Endothelial cell of umbilical vein (primary cell): ENCODE results near the gene OLFM1. TPM values are rescaled to one million over a fixed set of nuclear protein-coding genes. Genes with fewer than 3 reads are reported as not detected.

Experiments
- BruUV-seq: library from RNA; stranded (reverse); fragments of 400-500 nt; replicated peaks from 2 replicates; lab custom pipeline; 2021; lab: Mats Ljungman, UMichigan
- CTCF ChIA-PET: fragments of 300-600, 350-600 bp; sonication (Branson Sonifier 250); formaldehyde crosslinking; loops from one replicate; lab custom pipeline; 2021; ENCODE audit warnings: antibody characterized with exemption, inconsistent platforms; lab: Charles Lee
- POLR2A ChIA-PET: fragments of 300-600, 350-600 bp; sonication (Branson Sonifier 250); formaldehyde crosslinking; loops from one replicate; lab custom pipeline; 2021; ENCODE audit warnings: antibody characterized with exemption, inconsistent platforms; lab: Charles Lee
- DNase-seq: peaks from one replicate; pipeline ENCODE4 v3.0.0-alpha.2; 2011; ENCODE audit warnings: low read depth, low spot score
- FAIRE-seq: peaks from 2 replicates; lab custom pipeline; 2011; peaks lifted over from hg19 to GRCh38; lab: Jason Lieb, UNC
- H2AFZ ChIP-seq: 2 replicates; pipeline ENCODE4 v1.6.0; 2012; ENCODE audit warnings: low read depth, low read length, control low read depth, inconsistent platforms
- H3K27ac ChIP-seq: 2 replicates; pipeline ENCODE4 v1.5.1; 2011; ENCODE audit warnings: low read depth, mild to moderate bottlenecking, control low read depth, low read length, moderate library complexity; ENCODE audit not compliant: insufficient read depth
- H3K27me3 ChIP-seq, 2 experiments: 2 replicates each; pipeline versions ENCODE4 v1.6.0 to v1.6.1; 2011; ENCODE audit warnings: low read length in 2 of 2, mixed read lengths in 1 of 2; ENCODE audit not compliant: control insufficient read depth in 2 of 2, insufficient read depth in 2 of 2
- H3K36me3 ChIP-seq, 2 experiments: 2 replicates in 1 of 2; 3 replicates in 1 of 2; pipeline ENCODE4 v1.5.1; 2011; ENCODE audit warnings: low read length in 2 of 2, mild to moderate bottlenecking in 1 of 2, moderate library complexity in 1 of 2; ENCODE audit not compliant: control insufficient read depth in 2 of 2, insufficient read depth in 2 of 2; ENCODE audit errors: extremely low read depth in 1 of 2
- H3K4me1 ChIP-seq: 3 replicates; pipeline ENCODE4 v1.5.1; 2011; ENCODE audit warnings: mild to moderate bottlenecking, low read length; ENCODE audit not compliant: control insufficient read depth, insufficient read depth; ENCODE audit errors: extremely low read depth
- H3K4me2 ChIP-seq: 2 replicates; pipeline ENCODE4 v1.6.1; 2011; ENCODE audit warnings: low read length, control low read depth, mixed read lengths; ENCODE audit not compliant: insufficient read depth
- H3K4me3 ChIP-seq, 3 experiments: fragments of 200-600 bp in 1 of 3; sonication (generic), shearing (Covaris generic) in 1 of 3; replicated peaks in 1 of 3; 2 replicates each; pipeline ENCODE4 v1.5.1; 2011 to 2016; ENCODE audit warnings: control low read depth in 3 of 3, low read length in 3 of 3, mild to moderate bottlenecking in 2 of 3, inconsistent platforms in 1 of 3, low read depth in 1 of 3, moderate library complexity in 1 of 3; ENCODE audit not compliant: insufficient read depth in 1 of 3
- H3K79me2 ChIP-seq: 2 replicates; pipeline ENCODE4 v1.6.0; 2012; ENCODE audit warnings: low read length, inconsistent platforms; ENCODE audit not compliant: control insufficient read depth, insufficient read depth
- H3K9ac ChIP-seq: replicated peaks from 2 replicates; pipeline ENCODE3; 2011; ENCODE audit warnings: low read length, control low read depth; ENCODE audit not compliant: insufficient read depth; ENCODE audit errors: extremely low read depth
- H3K9me1 ChIP-seq: replicated peaks from 3 replicates; pipeline ENCODE4 v1.6.0; 2011; ENCODE audit warnings: mild to moderate bottlenecking, low read length; ENCODE audit not compliant: control insufficient read depth, insufficient read depth; ENCODE audit errors: extremely low read depth
- H3K9me3 ChIP-seq: replicated peaks from 2 replicates; pipeline ENCODE4 v1.5.1; 2012; ENCODE audit warnings: low read length, inconsistent platforms; ENCODE audit not compliant: control insufficient read depth, insufficient read depth
- H4K20me1 ChIP-seq: replicated peaks from 2 replicates; pipeline ENCODE3; 2011; ENCODE audit warnings: mild to moderate bottlenecking, low read length; ENCODE audit not compliant: control insufficient read depth, insufficient read depth; ENCODE audit errors: extremely low read depth
- EZH2 ChIP-seq: IDR thresholded peaks from 2 replicates; pipeline ENCODE4 v1.6.1; 2012; ENCODE audit warnings: borderline replicate concordance, low read depth, mild to moderate bottlenecking, moderate library complexity, low read length, inconsistent platforms; ENCODE audit not compliant: severe bottlenecking
- FOS ChIP-seq: IDR thresholded peaks from 2 replicates; pipeline ENCODE4 v1.6.1; 2011; ENCODE audit warnings: mild to moderate bottlenecking, low read length, moderate library complexity, borderline replicate concordance; ENCODE audit not compliant: insufficient read depth
- GATA2 ChIP-seq: IDR thresholded peaks from 2 replicates; pipeline ENCODE4 v1.7.0; 2011; ENCODE audit warnings: low read depth, mild to moderate bottlenecking, moderate library complexity, mixed read lengths, low read length; ENCODE audit not compliant: insufficient read length, insufficient read depth
- JUN ChIP-seq: IDR thresholded peaks from 2 replicates; pipeline ENCODE4 v1.6.1; 2011; ENCODE audit warnings: borderline replicate concordance, low read depth; ENCODE audit not compliant: insufficient read length, insufficient read depth
- MAX ChIP-seq: IDR thresholded peaks from 2 replicates; pipeline ENCODE4 v1.6.1; 2011; ENCODE audit not compliant: insufficient read depth, insufficient read length
- MYC ChIP-seq: IDR thresholded peaks from one replicate; pipeline ENCODE4 v1.6.1; 2011; ENCODE audit warnings: mild to moderate bottlenecking, low read depth, low read length
- POLR2A ChIP-seq: IDR thresholded peaks from 2 replicates; pipeline ENCODE4 v1.6.1; 2012; ENCODE audit warnings: low read depth, mild to moderate bottlenecking, control low read depth, low read length
- POLR2AphosphoS5 ChIP-seq: IDR thresholded peaks from 2 replicates; pipeline ENCODE4 v1.6.1; 2012; ENCODE audit warnings: low read depth, mild to moderate bottlenecking, control low read depth, low read length, moderate library complexity; ENCODE audit not compliant: insufficient read depth
- dilution Hi-C: fragments of 300-500 bp; cut with MboI; formaldehyde crosslinking; loops from one replicate; pipeline ENCODE4 v1.15.0; 2019; ENCODE audit warnings: low sequenced_read_pairs; ENCODE audit not compliant: extremely low pct_ligation_motif_present
- intact Hi-C: fragments of 100-400 bp; cut with micrococcal nuclease; formaldehyde crosslinking; loops from one replicate; pipeline ENCODE4 v1.10.0; 2022
- polyA plus RNA-seq, 4 experiments: library from polyadenylated mRNA; depleted of rRNA in 3 of 4; stranded (reverse) in 3 of 4; unstranded in 1 of 4; fragments of >200 nt; gene quantifications; 2 replicates each; pipeline versions ENCODE4 v1.2.1 to v1.2.3, GENCODE V29; 2011 to 2012; ENCODE audit warnings: missing spikeins in 1 of 4
- total RNA-seq: library from RNA; stranded (reverse); gene quantifications from 2 replicates; pipeline ENCODE4 v1.2.3, GENCODE V29; 2021
- TF ChIP-seq, protein P1 (sequence below), 2 donors: IDR thresholded peaks; 1 replicate in 1 of 2; 2 replicates in 1 of 2; pipeline ENCODE4 v1.5.1; 2011; ENCODE audit warnings: low read length in 2 of 2, mild to moderate bottlenecking in 2 of 2, moderate library complexity in 2 of 2, control low read depth in 1 of 2, inconsistent platforms in 1 of 2, low read depth in 1 of 2; ENCODE audit not compliant: insufficient read depth in 1 of 2; ENCODE audit errors: extremely low read depth in 1 of 2

OLFM1 gene
- total and polyA plus RNA-seq, 2 donors (not counting 3 experiments of a cell fraction or from before 2014, with no cell fraction given) = 0.07 to 0.95 TPM

- TF ChIP-seq JUN (no peak), GATA2 (no peak), EZH2 (no peak), FOS (no peak), POLR2A (no peak), MAX (no peak), MYC (no peak), POLR2AphosphoS5 (no peak)
- TF ChIP-seq, protein P1, sequence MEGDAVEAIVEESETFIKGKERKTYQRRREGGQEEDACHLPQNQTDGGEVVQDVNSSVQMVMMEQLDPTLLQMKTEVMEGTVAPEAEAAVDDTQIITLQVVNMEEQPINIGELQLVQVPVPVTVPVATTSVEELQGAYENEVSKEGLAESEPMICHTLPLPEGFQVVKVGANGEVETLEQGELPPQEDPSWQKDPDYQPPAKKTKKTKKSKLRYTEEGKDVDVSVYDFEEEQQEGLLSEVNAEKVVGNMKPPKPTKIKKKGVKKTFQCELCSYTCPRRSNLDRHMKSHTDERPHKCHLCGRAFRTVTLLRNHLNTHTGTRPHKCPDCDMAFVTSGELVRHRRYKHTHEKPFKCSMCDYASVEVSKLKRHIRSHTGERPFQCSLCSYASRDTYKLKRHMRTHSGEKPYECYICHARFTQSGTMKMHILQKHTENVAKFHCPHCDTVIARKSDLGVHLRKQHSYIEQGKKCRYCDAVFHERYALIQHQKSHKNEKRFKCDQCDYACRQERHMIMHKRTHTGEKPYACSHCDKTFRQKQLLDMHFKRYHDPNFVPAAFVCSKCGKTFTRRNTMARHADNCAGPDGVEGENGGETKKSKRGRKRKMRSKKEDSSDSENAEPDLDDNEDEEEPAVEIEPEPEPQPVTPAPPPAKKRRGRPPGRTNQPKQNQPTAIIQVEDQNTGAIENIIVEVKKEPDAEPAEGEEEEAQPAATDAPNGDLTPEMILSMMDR (IDR thresholded peaks at IDR 0.05; ENCODE audit: extremely low read depth in 1 of 2, insufficient read depth in 1 of 2, low read depth in 1 of 2, low read length in 2 of 2) = no peak
- FAIRE-seq = no peak
- BruUV-seq = no TSS peak
- Histone ChIP-seq H3K27ac (no peak overlapping the region), H3K4me3 (no peak overlapping the region), H3K27me3 (no peaks in the 10 kb centered on the region), H3K4me1 (no peaks in the 10 kb centered on the region), H4K20me1 (no peaks in the 10 kb centered on the region), H2AFZ (no peak overlapping the region), H3K9ac (no peak overlapping the region), H3K4me2 (no peak overlapping the region), H3K9me1 (no peaks in the 10 kb centered on the region), H3K79me2 (no peaks in the 10 kb centered on the region), H3K36me3 (no peaks in the 10 kb centered on the region), H3K9me3 (peaks cover 3% of the 10 kb centered on the region)
- dilution Hi-C loops (no loop called here), intact Hi-C loops (no loop called here)
- ChIA-PET POLR2A (no interaction called here), CTCF (no interaction called here)
- no peak for DNase-seq
These were observed 57.8 kb downstream of the OLFM1 start for GRCh38 chr9:135145312-135145711.
